AG04450 (cell line): ENCODE results near the gene ADCY6. TPM values are rescaled to one million over a fixed set of nuclear protein-coding genes. Genes with fewer than 3 reads are reported as not detected.

Source experiments
- CTCF ChIA-PET: fragments of 300-600, 350-600 bp; formaldehyde crosslinking; extraction: SDS; loops from one replicate; lab custom pipeline; 2022; ENCODE audit warnings: antibody characterized with exemption, inconsistent platforms; lab: Charles Lee
- POLR2A ChIA-PET: fragments of 350-600 bp; formaldehyde crosslinking; extraction: SDS; loops from one replicate; lab custom pipeline; 2021; ENCODE audit warnings: antibody characterized with exemption, inconsistent platforms; lab: Yijun Ruan, JAX
- DNase-seq: peaks from one replicate; pipeline ENCODE4 v3.0.0-alpha.2; 2011; ENCODE audit warnings: low read depth, low spot score
- H3K27ac ChIP-seq: one replicate; pipeline ENCODE4 v1.5.1; 2012; ENCODE audit warnings: low read depth, low read length, control low read depth
- H3K27me3 ChIP-seq: one replicate; pipeline ENCODE4 v1.6.0; 2012; ENCODE audit warnings: low read length; ENCODE audit not compliant: control insufficient read depth, insufficient read depth
- H3K4me3 ChIP-seq: 2 replicates; pipeline ENCODE4 v1.5.1; 2011; ENCODE audit warnings: mild to moderate bottlenecking, low read depth, low read length, control low read depth
- H3K9me3 ChIP-seq: 2 replicates; pipeline ENCODE4 v1.5.1; 2012; ENCODE audit warnings: low read length; ENCODE audit not compliant: control insufficient read depth, insufficient read depth
- CTCF ChIP-seq: IDR thresholded peaks from 2 replicates; pipeline ENCODE4 v1.5.1; 2011; ENCODE audit warnings: low read depth, low read length, control low read depth, inconsistent platforms
- polyA plus RNA-seq: library from polyadenylated mRNA; depleted of rRNA; stranded (reverse); fragments of >200 nt; gene quantifications from 2 replicates; pipeline ENCODE4 v1.2.3, GENCODE V29; 2011

Gene ADCY6
- polyA plus RNA-seq, 1 experiment = 26.7 TPM

- H3K9me3 ChIP-seq = peaks cover 3% of the 10 kb centered on the region; the same call in 1 of the 2 replicates
- ChIA-PET POLR2A (interaction anchor here (0.6 kb wide), 1 partner anchor 63 kb away, joined by 4 read pairs; no protein-coding TSS in a partner anchor), CTCF (interaction anchor here (0.9 to 3.2 kb wide), 4 partner anchors 11 to 66 kb away, joined by 3 to 40 read pairs (median 10); no protein-coding TSS in a partner anchor)
- TF ChIP-seq CTCF = no peak
- peak overlapping the region; percentile 90 for H3K4me3 ChIP-seq
- no peak overlapping the region for H3K27ac ChIP-seq
- no peaks in the 10 kb centered on the region for H3K27me3 ChIP-seq
- no peak for DNase-seq
Observed at GRCh38 chr12:48816143-48816854, 27.4 kb upstream of the ADCY6 start.

GRCh38 chr12:48815126-48816110, 26.5 kb upstream of the ADCY6 start:
- Histone ChIP-seq H3K4me3 (peak overlapping the region; percentile 90), H3K27me3 (no peaks in the 10 kb centered on the region), H3K27ac (peak overlapping the region; percentile 73), H3K9me3 (peaks cover 3% of the 10 kb centered on the region; the same call in 1 of the 2 replicates)
- ChIA-PET CTCF (interaction anchor here (0.6 to 3.5 kb wide), 21 partner anchors 10 to 139 kb away, joined by 3 to 40 read pairs (median 4); partner anchors contain the start of gene KANSL2), POLR2A (interaction anchor here (0.5 to 1.4 kb wide), 6 partner anchors 16 to 191 kb away, joined by 3 to 4 read pairs (median 3); partner anchors contain the start of genes ADCY6 and DDX23)
- DNase-seq = peak; percentile 49
- TF ChIP-seq CTCF = no peak

GRCh38 chr12:48814262-48815125, 25.6 kb upstream of the ADCY6 start:
- TF ChIP-seq CTCF = peak; percentile 93
- peak overlapping the region; percentile 99 for H3K27ac ChIP-seq
- no peaks in the 10 kb centered on the region for H3K27me3 ChIP-seq
- CTCF ChIA-PET = interaction anchor here (0.6 to 3.5 kb wide), 24 partner anchors 11 to 140 kb away, joined by 3 to 40 read pairs (median 4); partner anchors contain the start of gene KANSL2
- POLR2A ChIA-PET = interaction anchor here (0.5 to 1.4 kb wide), 4 partner anchors 16 to 192 kb away, joined by 3 to 4 read pairs (median 3); partner anchors contain the start of gene ADCY6
- DNase-seq = no peak
- H3K4me3 ChIP-seq = peak overlapping the region; percentile 90
- peaks cover 3% of the 10 kb centered on the region; the same call in 1 of the 2 replicates for H3K9me3 ChIP-seq

GRCh38 chr12:48813465-48814261, 24.8 kb upstream of the ADCY6 start:
- Histone ChIP-seq H3K27me3 (no peaks in the 10 kb centered on the region), H3K9me3 (peaks cover 3% of the 10 kb centered on the region; the same call in 1 of the 2 replicates), H3K27ac (peak overlapping the region; percentile 99), H3K4me3 (peak overlapping the region; percentile 90)
- TF ChIP-seq CTCF = no peak; the same call in 1 of the 2 replicates
- no peak for DNase-seq
- ChIA-PET CTCF (interaction anchor here (0.5 to 3.5 kb wide), 14 partner anchors 11 to 334 kb away, joined by 3 to 40 read pairs (median 4); partner anchors contain the start of gene KANSL2), POLR2A (no interaction called here)
